Measurements from ENCODE around the gene ADGRV1.

DNA sequence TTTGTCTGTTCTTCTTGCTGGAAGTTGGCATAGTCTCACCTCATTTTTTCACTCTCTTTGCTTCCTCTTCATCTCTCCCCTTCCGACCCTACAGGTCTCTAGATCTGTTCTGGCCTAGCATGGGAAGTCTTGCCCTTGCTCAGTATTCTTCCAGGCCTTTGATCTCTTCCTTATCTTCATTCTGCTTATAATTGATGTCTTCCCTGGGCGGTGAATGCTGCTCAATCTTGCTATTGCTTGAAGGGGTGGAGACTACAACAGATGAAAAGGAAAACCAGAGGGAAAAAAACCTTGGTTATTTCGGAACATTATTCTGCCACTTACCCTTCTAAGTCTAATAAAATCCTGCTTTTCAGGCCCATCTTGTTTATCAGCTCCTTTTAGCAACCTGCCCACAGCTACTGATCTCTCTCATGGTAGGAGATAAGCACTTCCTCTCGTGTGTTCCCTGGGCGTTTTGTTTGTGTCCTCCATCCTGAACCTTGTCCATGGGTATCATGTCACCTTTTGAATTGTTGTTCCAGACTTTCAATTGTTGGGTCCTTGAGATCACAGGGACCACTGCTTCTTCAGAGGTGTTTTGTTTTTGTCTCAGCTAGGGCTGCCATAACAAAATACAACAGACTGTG is 375.6 kb downstream of the ADGRV1 start:
- TF ChIP-seq, protein P1, sequence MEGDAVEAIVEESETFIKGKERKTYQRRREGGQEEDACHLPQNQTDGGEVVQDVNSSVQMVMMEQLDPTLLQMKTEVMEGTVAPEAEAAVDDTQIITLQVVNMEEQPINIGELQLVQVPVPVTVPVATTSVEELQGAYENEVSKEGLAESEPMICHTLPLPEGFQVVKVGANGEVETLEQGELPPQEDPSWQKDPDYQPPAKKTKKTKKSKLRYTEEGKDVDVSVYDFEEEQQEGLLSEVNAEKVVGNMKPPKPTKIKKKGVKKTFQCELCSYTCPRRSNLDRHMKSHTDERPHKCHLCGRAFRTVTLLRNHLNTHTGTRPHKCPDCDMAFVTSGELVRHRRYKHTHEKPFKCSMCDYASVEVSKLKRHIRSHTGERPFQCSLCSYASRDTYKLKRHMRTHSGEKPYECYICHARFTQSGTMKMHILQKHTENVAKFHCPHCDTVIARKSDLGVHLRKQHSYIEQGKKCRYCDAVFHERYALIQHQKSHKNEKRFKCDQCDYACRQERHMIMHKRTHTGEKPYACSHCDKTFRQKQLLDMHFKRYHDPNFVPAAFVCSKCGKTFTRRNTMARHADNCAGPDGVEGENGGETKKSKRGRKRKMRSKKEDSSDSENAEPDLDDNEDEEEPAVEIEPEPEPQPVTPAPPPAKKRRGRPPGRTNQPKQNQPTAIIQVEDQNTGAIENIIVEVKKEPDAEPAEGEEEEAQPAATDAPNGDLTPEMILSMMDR (conservative IDR thresholded peaks at IDR 0.05; ENCODE audit: low read length) = no peak
- no peak for TF ChIP-seq EZH2phosphoT487 (IDR thresholded peaks at IDR 0.05; ENCODE audit: borderline replicate concordance)

All from Loucy (cell line).